ENCODE data around the gene GPS1.

GPS1 gene

GRCh38 chr17:82080789-82081464, 29.2 kb downstream of the GPS1 start:
- no peak for DNase-seq

GRCh38 chr17:82081546-82081945, 29.8 kb downstream of the GPS1 start:
- DNase-seq, result no peak

DNA sequence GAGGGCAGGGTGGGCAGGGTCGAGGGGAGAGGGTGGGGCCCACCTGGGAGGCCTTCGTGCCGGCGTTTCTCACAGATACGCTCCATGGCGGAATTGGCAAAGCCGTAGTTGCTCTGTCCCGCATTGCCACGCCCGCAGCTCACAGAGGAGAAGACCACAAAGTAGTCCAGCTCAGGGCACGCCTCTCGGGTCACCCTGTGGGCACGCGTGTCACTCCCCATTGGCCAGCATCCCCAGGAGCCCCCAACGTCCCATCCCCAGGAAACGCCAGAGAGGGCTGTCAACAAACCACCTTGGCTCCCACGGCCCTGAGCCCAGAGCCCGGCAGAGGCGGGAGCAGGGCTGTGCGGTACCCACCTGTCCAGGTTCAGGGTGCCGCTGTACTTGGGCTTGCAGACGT, 30.3 kb downstream of the GPS1 start:
- DNase-seq, result no peak

DNA sequence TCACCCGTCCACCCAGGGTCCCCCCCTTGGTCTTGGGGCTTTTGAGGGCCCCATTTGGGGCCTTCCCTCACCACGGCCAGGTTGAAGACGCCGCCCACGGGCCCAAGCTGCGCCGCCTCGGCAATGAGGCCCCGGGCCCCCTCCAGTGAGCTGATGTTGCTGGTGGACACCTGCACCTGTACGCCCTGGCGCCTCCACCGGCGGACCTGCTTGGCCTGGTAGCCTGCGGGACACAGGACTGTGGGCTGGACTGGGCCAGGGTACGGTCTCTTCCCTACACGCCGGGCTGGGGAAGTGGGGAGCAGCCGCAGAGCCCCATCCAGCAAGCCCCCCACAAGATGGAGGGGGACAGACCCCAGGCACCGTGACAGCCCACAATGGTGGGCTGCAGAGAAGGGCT, 30.8 kb downstream of the GPS1 start:
- no peak for DNase-seq

DNA sequence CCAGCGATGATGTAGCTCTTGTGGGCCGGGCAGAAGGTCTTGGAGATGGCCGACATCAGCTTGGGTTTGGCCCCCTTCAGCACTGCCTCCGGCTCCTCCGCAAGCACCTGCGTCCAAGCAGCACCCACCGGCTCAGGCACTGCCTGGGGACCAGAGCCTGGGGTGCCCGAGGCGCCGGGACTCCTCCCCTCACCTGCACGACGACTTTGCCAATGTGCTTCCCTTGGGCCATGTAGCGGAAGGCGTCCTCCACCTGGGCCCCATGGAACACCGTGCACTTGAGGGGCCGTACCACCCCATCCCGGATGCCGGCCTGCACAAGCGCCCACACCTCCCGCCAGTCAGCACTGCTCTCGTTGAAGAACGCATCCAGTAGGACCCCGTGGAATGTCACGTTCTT, 31.3 kb downstream of the GPS1 start:
- DNase-seq, result no peak

DNA sequence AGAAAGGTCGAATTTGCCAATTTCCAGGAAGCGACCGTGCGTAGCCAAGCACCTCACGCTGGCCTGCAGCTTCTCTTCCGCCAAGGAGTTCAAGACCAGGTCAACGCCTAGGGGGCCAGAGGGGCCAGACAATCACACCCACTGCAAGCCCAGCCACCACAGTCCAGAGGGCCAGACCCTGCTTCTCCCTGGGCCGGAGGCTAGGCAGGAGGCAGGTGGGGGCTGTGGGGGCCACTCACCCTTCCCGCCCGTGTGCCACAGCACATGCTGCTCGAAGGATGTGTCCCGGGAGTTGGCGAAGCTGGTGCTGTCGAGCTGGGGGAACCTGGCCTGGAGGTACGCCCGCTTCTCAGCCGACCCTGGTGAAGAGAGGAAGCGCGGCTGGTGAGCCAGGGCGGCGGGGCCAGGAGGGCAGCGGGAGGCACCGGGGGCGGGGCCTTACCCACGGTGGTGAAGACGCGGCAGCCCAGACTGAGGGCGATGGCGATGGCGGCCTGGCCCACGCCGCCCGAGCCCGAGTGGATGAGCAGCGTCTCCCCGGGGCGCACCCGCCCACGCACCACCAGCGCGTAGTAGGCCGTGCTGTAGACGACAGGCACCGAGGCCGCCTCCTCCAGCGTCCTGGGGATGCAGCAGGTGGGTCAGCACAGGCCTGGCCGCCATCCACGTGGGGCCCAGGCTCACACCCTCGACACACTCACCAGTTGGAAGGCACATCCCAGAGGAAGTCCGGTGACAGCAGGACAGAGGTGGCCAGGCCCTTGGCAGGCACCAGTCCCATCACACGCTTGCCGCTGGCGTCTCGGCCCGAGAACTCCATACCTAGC, 32.0 kb downstream of the GPS1 start:
- DNase-seq, result no peak

- DNase-seq, result no peak
Measured at GRCh38 chr17:82084373-82085030, 32.8 kb downstream of the GPS1 start.

DNA sequence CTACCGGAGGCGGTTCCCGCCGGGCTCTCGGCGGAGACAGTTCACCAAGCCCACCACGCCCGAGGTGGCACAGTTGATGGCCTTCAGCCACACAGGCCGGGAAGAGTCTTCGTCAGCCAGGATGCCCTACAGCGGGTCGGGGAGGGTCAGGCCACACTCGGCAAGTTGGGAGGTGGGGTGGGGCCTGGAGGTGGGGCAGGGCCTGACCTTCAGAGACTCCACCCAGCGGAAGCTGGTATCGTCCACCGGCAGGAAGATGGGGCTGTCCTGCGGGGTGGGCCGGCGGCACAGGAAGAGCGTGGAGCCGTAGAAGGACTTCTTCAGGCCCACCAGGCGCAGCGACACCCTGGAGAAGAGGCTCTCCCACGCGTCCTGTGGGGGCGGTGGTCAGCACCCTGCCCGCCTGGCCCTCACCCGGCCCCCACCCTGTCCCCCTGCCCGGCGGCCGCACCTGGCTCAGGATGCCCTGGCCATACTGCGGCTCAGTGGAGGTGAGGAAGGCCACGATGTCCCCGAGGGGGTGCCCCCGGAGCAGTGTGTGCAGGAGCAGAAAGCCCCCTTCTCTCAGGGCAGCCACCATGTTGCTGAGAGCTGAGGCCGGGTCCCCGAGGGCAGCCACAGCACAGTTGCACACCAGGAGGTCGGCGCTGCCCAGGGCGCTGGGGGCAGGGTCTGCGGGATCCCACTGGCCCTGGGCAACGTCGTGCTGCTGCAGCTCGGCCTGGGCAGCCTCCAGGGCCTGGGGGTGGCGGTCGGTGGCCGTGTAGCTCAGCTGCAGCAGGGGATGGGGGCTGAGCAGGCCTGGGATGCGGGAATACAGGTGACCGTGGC, 33.5 kb downstream of the GPS1 start:
- DNase-seq, result no peak

- DNase-seq, result no peak
Measured at GRCh38 chr17:82085931-82086764, 34.5 kb downstream of the GPS1 start.

- DNase-seq, result no peak
Measured at GRCh38 chr17:82086941-82087906, 35.5 kb downstream of the GPS1 start.

GRCh38 chr17:82087961-82088837, 36.5 kb downstream of the GPS1 start:
- DNase-seq, result no peak

DNA sequence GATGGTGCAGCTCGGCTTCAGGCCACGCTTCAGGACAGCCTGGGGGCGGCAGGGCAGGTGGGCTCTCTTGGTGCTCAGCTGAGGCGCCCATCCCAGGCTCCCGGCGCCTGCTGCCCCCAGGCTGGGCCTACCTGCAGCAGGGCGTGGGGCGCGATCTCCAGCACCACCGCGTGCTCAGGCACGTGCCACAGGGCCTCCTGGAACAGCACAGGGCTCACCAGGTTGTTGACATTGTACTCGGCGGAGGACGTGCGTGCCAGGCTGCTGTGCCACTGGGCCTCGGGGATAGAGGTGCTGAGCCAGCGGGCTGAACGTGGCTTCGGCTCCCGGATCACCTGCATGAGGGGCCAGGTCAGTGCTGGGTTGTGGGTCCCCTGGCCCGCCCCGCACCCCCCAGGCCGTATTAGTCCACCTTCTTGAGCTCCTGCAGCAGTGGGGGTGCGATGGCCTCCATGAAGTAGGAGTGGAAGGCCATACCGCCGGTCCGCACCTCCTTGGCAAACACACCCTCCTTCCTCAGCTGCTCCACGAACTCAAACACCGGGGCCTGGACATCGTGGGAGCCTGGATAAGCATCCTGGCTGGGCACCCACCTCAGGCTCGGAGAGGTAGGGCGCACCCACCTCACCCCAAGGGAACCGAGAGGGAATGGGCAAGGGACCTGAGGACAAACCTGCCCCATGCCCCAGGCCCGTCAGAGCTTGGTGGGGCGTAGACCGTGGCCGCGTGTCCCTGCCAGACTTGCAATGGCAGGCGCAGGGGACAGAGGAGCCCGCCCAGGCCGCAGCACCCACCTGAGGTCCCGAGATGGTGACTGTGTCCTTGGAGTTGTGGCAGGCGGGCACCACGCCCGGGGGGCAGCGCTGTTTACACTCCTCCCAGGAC, 37.4 kb downstream of the GPS1 start:
- no peak for DNase-seq

GRCh38 chr17:82089723-82090548, 38.2 kb downstream of the GPS1 start:
- DNase-seq, result no peak

DNA sequence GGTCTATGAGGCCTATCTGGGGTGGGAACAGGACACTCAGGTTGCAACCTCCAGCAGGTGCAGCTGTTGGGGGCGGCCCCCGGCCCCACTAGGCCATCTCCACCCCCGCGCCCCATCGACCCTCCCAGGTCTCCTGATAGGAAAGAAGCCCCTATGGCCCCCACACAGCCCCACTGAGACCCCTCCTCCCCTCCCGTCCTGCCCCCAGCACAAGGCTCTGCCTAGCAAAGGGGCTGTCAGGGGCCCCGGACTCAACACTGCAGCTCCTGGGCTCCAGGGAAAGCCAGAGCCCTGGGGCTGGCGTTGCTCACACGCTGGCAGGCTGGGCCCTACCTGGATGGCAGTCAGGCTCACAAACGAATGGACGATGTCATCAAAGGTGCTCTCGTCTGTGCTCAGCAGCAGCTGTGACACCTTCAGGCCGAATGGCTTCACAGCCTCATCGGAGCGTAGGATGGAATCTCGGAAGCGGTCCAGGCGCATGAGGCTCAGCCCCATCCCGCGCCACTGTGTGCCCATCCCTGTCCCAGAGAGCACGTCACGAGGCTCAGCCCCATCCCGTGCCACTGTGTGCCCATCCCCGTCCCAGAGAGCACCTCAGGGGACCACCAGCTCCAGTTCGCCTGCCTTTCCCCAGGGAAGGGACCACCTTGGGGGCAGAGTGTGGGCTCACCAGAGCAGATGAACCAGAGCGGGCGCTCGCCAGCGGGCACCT, 39.0 kb downstream of the GPS1 start:
- no peak for DNase-seq

- DNase-seq, result no peak
Measured at GRCh38 chr17:82091264-82092066, 39.8 kb downstream of the GPS1 start.

DNA sequence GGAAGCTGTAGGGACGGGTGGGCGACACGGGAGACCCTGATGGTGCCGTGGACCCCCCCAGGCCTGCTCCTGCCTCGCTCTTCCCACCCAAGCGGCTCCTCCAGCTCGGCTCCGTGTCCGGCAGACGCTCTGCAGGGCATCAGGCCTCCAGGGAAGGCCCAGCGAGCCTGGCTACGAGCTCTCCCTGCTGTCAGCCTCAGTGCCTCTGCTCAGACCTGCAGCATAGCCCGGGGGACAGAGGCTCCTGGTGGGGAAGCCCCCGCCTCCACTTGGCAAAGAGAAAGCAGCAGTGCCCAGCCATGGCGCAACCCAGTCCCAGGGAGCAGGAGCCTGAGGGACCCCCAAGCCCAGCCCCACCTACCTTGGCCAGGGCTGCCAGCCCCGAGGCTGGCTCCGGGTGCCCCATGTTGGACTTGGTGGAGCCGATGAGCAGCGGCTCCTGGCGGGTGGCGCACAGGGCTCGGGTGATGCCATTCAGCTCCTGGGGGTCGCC, 40.4 kb downstream of the GPS1 start:
- DNase-seq, result no peak

Measured in effector CD4-positive, alpha-beta T cell (primary cell).